Measurements from ENCODE around the gene FHOD1.

Gene FHOD1

GRCh38 chr16:67258161-67258835 is 11.0 kb upstream of the FHOD1 start:
- Histone ChIP-seq H3K9me3 (ENCODE audit: control insufficient read depth, low read length) (no peaks in the 10 kb centered on the region), H3K27ac (ENCODE audit: insufficient read depth, low read depth, low read length, poor library complexity, severe bottlenecking) (no peak overlapping the region), H3K27me3 (ENCODE audit: control insufficient read depth, insufficient read depth, low read length, poor library complexity, severe bottlenecking) (no peaks in the 10 kb centered on the region), H3K4me1 (ENCODE audit: control insufficient read depth, insufficient read depth, low read length) (no peaks in the 10 kb centered on the region), H3K36me3 (ENCODE audit: control insufficient read depth, insufficient read depth, low read length) (no peaks in the 10 kb centered on the region), H3K4me3 (ENCODE audit: insufficient read depth, low read depth, low read length) (no peak overlapping the region)
- WGBS, 2 experiments: 94 to 95% methylated on average over 11 of the region's 11 CpGs

- H3K9me3 ChIP-seq (ENCODE audit: control insufficient read depth, low read length): no peaks in the 10 kb centered on the region
- H3K27ac ChIP-seq (ENCODE audit: insufficient read depth, low read depth, low read length, poor library complexity, severe bottlenecking): no peak overlapping the region
- H3K36me3 ChIP-seq (ENCODE audit: control insufficient read depth, insufficient read depth, low read length): no peaks in the 10 kb centered on the region
- no peaks in the 10 kb centered on the region for H3K27me3 ChIP-seq (ENCODE audit: control insufficient read depth, insufficient read depth, low read length, poor library complexity, severe bottlenecking)
- no peak overlapping the region for H3K4me3 ChIP-seq (ENCODE audit: insufficient read depth, low read depth, low read length)
- no peaks in the 10 kb centered on the region for H3K4me1 ChIP-seq (ENCODE audit: control insufficient read depth, insufficient read depth, low read length)
- 85 to 92% methylated on average over 4 of the region's 4 CpGs for WGBS, 2 experiments
Observed at GRCh38 chr16:67257486-67258160, 10.3 kb upstream of the FHOD1 start.

- no peaks in the 10 kb centered on the region for H3K9me3 ChIP-seq (ENCODE audit: control insufficient read depth, low read length)
- no peaks in the 10 kb centered on the region for H3K36me3 ChIP-seq (ENCODE audit: control insufficient read depth, insufficient read depth, low read length)
- H3K4me3 ChIP-seq (ENCODE audit: insufficient read depth, low read depth, low read length): no peak overlapping the region
- no peaks in the 10 kb centered on the region for H3K4me1 ChIP-seq (ENCODE audit: control insufficient read depth, insufficient read depth, low read length)
- no peaks in the 10 kb centered on the region for H3K27me3 ChIP-seq (ENCODE audit: control insufficient read depth, insufficient read depth, low read length, poor library complexity, severe bottlenecking)
- WGBS, 2 experiments: 93% methylated on average over 11 of the region's 11 CpGs
- no peak overlapping the region for H3K27ac ChIP-seq (ENCODE audit: insufficient read depth, low read depth, low read length, poor library complexity, severe bottlenecking)
Observed at GRCh38 chr16:67256701-67257230, 9.5 kb upstream of the FHOD1 start.

- Histone ChIP-seq H3K4me3 (ENCODE audit: insufficient read depth, low read depth, low read length) (no peak overlapping the region), H3K36me3 (ENCODE audit: control insufficient read depth, insufficient read depth, low read length) (no peaks in the 10 kb centered on the region), H3K4me1 (ENCODE audit: control insufficient read depth, insufficient read depth, low read length) (no peaks in the 10 kb centered on the region), H3K27ac (ENCODE audit: insufficient read depth, low read depth, low read length, poor library complexity, severe bottlenecking) (no peak overlapping the region), H3K9me3 (ENCODE audit: control insufficient read depth, low read length) (no peaks in the 10 kb centered on the region), H3K27me3 (ENCODE audit: control insufficient read depth, insufficient read depth, low read length, poor library complexity, severe bottlenecking) (peaks cover 3% of the 10 kb centered on the region)
- WGBS, 2 experiments: 92 to 93% methylated on average over 17 of the region's 17 CpGs
Observed at GRCh38 chr16:67255553-67256221, 8.4 kb upstream of the FHOD1 start.

GRCh38 chr16:67254801-67255552 is 7.7 kb upstream of the FHOD1 start:
- Histone ChIP-seq H3K4me1 (ENCODE audit: control insufficient read depth, insufficient read depth, low read length) (peaks cover 1% of the 10 kb centered on the region), H3K27me3 (ENCODE audit: control insufficient read depth, insufficient read depth, low read length, poor library complexity, severe bottlenecking) (peaks cover 11% of the 10 kb centered on the region), H3K9me3 (ENCODE audit: control insufficient read depth, low read length) (no peaks in the 10 kb centered on the region), H3K27ac (ENCODE audit: insufficient read depth, low read depth, low read length, poor library complexity, severe bottlenecking) (no peak overlapping the region), H3K4me3 (ENCODE audit: insufficient read depth, low read depth, low read length) (no peak overlapping the region), H3K36me3 (ENCODE audit: control insufficient read depth, insufficient read depth, low read length) (no peaks in the 10 kb centered on the region)
- WGBS, 2 experiments: 90 to 91% methylated on average over 18 of the region's 18 CpGs

GRCh38 chr16:67252609-67253497 is 5.6 kb upstream of the FHOD1 start:
- WGBS, 2 experiments: 92% methylated on average over 4 of the region's 4 CpGs
- Histone ChIP-seq H3K36me3 (ENCODE audit: control insufficient read depth, insufficient read depth, low read length) (no peaks in the 10 kb centered on the region), H3K27me3 (ENCODE audit: control insufficient read depth, insufficient read depth, low read length, poor library complexity, severe bottlenecking) (peaks cover 32% of the 10 kb centered on the region), H3K27ac (ENCODE audit: insufficient read depth, low read depth, low read length, poor library complexity, severe bottlenecking) (no peak overlapping the region), H3K4me3 (ENCODE audit: insufficient read depth, low read depth, low read length) (no peak overlapping the region), H3K9me3 (ENCODE audit: control insufficient read depth, low read length) (no peaks in the 10 kb centered on the region), H3K4me1 (ENCODE audit: control insufficient read depth, insufficient read depth, low read length) (peaks cover 17% of the 10 kb centered on the region)

GRCh38 chr16:67250045-67250327 is 2.7 kb upstream of the FHOD1 start:
- Histone ChIP-seq H3K27ac (ENCODE audit: insufficient read depth, low read depth, low read length, poor library complexity, severe bottlenecking) (no peak overlapping the region), H3K27me3 (ENCODE audit: control insufficient read depth, insufficient read depth, low read length, poor library complexity, severe bottlenecking) (peaks cover 40% of the 10 kb centered on the region), H3K4me3 (ENCODE audit: insufficient read depth, low read depth, low read length) (no peak overlapping the region), H3K36me3 (ENCODE audit: control insufficient read depth, insufficient read depth, low read length) (no peaks in the 10 kb centered on the region), H3K9me3 (ENCODE audit: control insufficient read depth, low read length) (no peaks in the 10 kb centered on the region), H3K4me1 (ENCODE audit: control insufficient read depth, insufficient read depth, low read length) (peaks cover 29% of the 10 kb centered on the region)
- WGBS, 2 experiments: 68 to 70% methylated on average over 4 of the region's 4 CpGs

- H3K27me3 ChIP-seq (ENCODE audit: control insufficient read depth, insufficient read depth, low read length, poor library complexity, severe bottlenecking): peaks cover 40% of the 10 kb centered on the region
- peaks cover 30% of the 10 kb centered on the region for H3K4me1 ChIP-seq (ENCODE audit: control insufficient read depth, insufficient read depth, low read length)
- H3K9me3 ChIP-seq (ENCODE audit: control insufficient read depth, low read length): no peaks in the 10 kb centered on the region
- peak overlapping the region; percentile 63 for H3K4me3 ChIP-seq (ENCODE audit: insufficient read depth, low read depth, low read length)
- H3K27ac ChIP-seq (ENCODE audit: insufficient read depth, low read depth, low read length, poor library complexity, severe bottlenecking): no peak overlapping the region
- no peaks in the 10 kb centered on the region for H3K36me3 ChIP-seq (ENCODE audit: control insufficient read depth, insufficient read depth, low read length)
- WGBS, 2 experiments: 16% methylated on average over 21 of the region's 22 CpGs
Observed at GRCh38 chr16:67249178-67250044, 2.1 kb upstream of the FHOD1 start.

Measured in ectodermal cell (in vitro differentiated cells).